Urinary bladder (tissue), 4 donors: ENCODE data around the gene METRN. TPM values are rescaled to one million over a fixed set of nuclear protein-coding genes. Genes with fewer than 3 reads are reported as not detected.
A peak's percentile ranks its signal among the peaks of the same experiment; 100 is the strongest.

Experiments
- DNase-seq: peaks from one replicate; pipeline ENCODE4 v3.0.0-alpha.2; 2015; ENCODE audit errors: extremely low spot score
- H3K27ac ChIP-seq: one replicate; pipeline ENCODE4 v1.5.1; 2013; ENCODE audit warnings: low read depth, mild to moderate bottlenecking, moderate library complexity
- H3K36me3 ChIP-seq: one replicate; pipeline ENCODE4 v1.6.1; 2013; ENCODE audit warnings: mild to moderate bottlenecking, moderate library complexity; ENCODE audit not compliant: insufficient read depth
- H3K4me1 ChIP-seq: one replicate; pipeline ENCODE4 v1.6.1; 2013; ENCODE audit warnings: mild to moderate bottlenecking, moderate library complexity; ENCODE audit not compliant: insufficient read depth
- H3K4me3 ChIP-seq: one replicate; pipeline ENCODE4 v1.5.1; 2013; ENCODE audit warnings: low read depth, low read length
- WGBS: extraction: QIAGEN DNeasy Blood & Tissue Kit; methylation state at CpG from one replicate; pipeline ENCODE4 v1.1.7; 2013; 5-methylcytosine and 5-hydroxymethylcytosine counted together
- polyA plus RNA-seq: library from polyadenylated mRNA; stranded (reverse); fragments of 200-250 nt; gene quantifications from one replicate; pipeline ENCODE4 v1.2.3, GENCODE V29; 2013
- total RNA-seq: library from RNA; depleted of rRNA; stranded (reverse); fragments of >200 nt; gene quantifications from one replicate; pipeline ENCODE4 v1.2.3, GENCODE V29; 2014
- donor health status: healthy with polysubstance abuse.
- donor health status: healthy.

METRN gene
- total and polyA plus RNA-seq, 2 donors: 14.5 to 42.9 TPM

GRCh38 chr16:715477-716199, 720 bp downstream of the METRN start:
- Histone ChIP-seq H3K4me3 (peak overlapping the region; percentile 70), H3K4me1 (peaks cover 5% of the 10 kb centered on the region), H3K27ac (no peak overlapping the region), H3K36me3 (no peaks in the 10 kb centered on the region)
- DNase-seq: no peak
- WGBS: 2% methylated on average over 74 of the region's 74 CpGs

- Histone ChIP-seq H3K4me3 (peak overlapping the region; percentile 70), H3K27ac (no peak overlapping the region), H3K36me3 (no peaks in the 10 kb centered on the region), H3K4me1 (peaks cover 5% of the 10 kb centered on the region)
- DNase-seq: no peak
- 15% methylated on average over 12 of the region's 12 CpGs for WGBS
Measured at GRCh38 chr16:716200-716568, 1.3 kb downstream of the METRN start.

- no peak overlapping the region for H3K4me3 ChIP-seq
Measured at GRCh38 chr16:716768-717325, 1.9 kb downstream of the METRN start.

GRCh38 chr16:717450-718245, 2.7 kb downstream of the METRN start:
- no peak for DNase-seq
- WGBS: 79% methylated on average over 32 of the region's 32 CpGs
- no peaks in the 10 kb centered on the region for H3K36me3 ChIP-seq
- H3K4me1 ChIP-seq: peaks cover 5% of the 10 kb centered on the region
- H3K27ac ChIP-seq: no peak overlapping the region
- H3K4me3 ChIP-seq: no peak overlapping the region

More at GRCh38 chr16:716768-717325, 1.9 kb downstream of the METRN start:
- H3K36me3 ChIP-seq: no peaks in the 10 kb centered on the region
- peaks cover 5% of the 10 kb centered on the region for H3K4me1 ChIP-seq
- no peak for DNase-seq
- 86% methylated on average over 29 of the region's 29 CpGs for WGBS
- H3K27ac ChIP-seq: no peak overlapping the region

- no peak overlapping the region for H3K4me3 ChIP-seq
- H3K27ac ChIP-seq: no peak overlapping the region
- peaks cover 5% of the 10 kb centered on the region for H3K4me1 ChIP-seq
- no peak for DNase-seq
- 87% methylated on average over 9 of the region's 9 CpGs for WGBS
- no peaks in the 10 kb centered on the region for H3K36me3 ChIP-seq
Measured at GRCh38 chr16:718389-718788, 3.5 kb downstream of the METRN start.

- no peak overlapping the region for H3K27ac ChIP-seq
- no peaks in the 10 kb centered on the region for H3K36me3 ChIP-seq
- DNase-seq: no peak
- H3K4me3 ChIP-seq: no peak overlapping the region
- peaks cover 5% of the 10 kb centered on the region for H3K4me1 ChIP-seq
- 89% methylated on average over 6 of the region's 6 CpGs for WGBS
Measured at GRCh38 chr16:718922-719321, 4.0 kb downstream of the METRN start.

- Histone ChIP-seq H3K4me3 (peak overlapping the region; percentile 72), H3K4me1 (peaks cover 5% of the 10 kb centered on the region), H3K27ac (no peak overlapping the region), H3K36me3 (no peaks in the 10 kb centered on the region)
- DNase-seq: no peak
- WGBS: 13% methylated on average over 16 of the region's 16 CpGs
Measured at GRCh38 chr16:719815-720446, 5.0 kb downstream of the METRN start.

GRCh38 chr16:720447-720989, 5.6 kb downstream of the METRN start:
- no peak for DNase-seq
- Histone ChIP-seq H3K27ac (peak overlapping the region; percentile 83), H3K36me3 (no peaks in the 10 kb centered on the region), H3K4me3 (peak overlapping the region; percentile 72), H3K4me1 (peaks cover 4% of the 10 kb centered on the region)
- WGBS: under 1% methylated on average over 38 of the region's 38 CpGs

- Histone ChIP-seq H3K4me3 (peak within 1 kb of the TSS; percentile 72), H3K4me1 (no peaks in the 10 kb centered on the region), H3K36me3 (no peaks in the 10 kb centered on the region), H3K27ac (peak within 1 kb of the TSS; percentile 83)
- no peak for DNase-seq
- 6% methylated on average over 106 of the region's 106 CpGs for WGBS
Measured at GRCh38 chr16:720990-721764, 6.3 kb downstream of the METRN start, which contains the start of gene ANTKMT. Gene ANTKMT (plus strand): TSS chr16:721146. CDS start chr16:721275, 129 bp downstream.

GRCh38 chr16:721765-722540, 7.0 kb downstream of the METRN start:
- H3K4me1 ChIP-seq: no peaks in the 10 kb centered on the region
- 85% methylated on average over 51 of the region's 51 CpGs for WGBS
- no peak for DNase-seq
- peak overlapping the region; percentile 72 for H3K4me3 ChIP-seq
- H3K36me3 ChIP-seq: no peaks in the 10 kb centered on the region
- H3K27ac ChIP-seq: no peak overlapping the region

GRCh38 chr16:722835-723633, 8.1 kb downstream of the METRN start:
- H3K27ac ChIP-seq: no peak overlapping the region
- no peak for DNase-seq
- no peak overlapping the region for H3K4me3 ChIP-seq
- H3K36me3 ChIP-seq: no peaks in the 10 kb centered on the region
- 87% methylated on average over 24 of the region's 24 CpGs for WGBS
- H3K4me1 ChIP-seq: no peaks in the 10 kb centered on the region
